Hepatic stellate cell (primary cell): ENCODE measurements around the gene CACNA1D.

Experiments used
- DNase-seq: peaks from one replicate; pipeline ENCODE4 v3.0.0; 2011; ENCODE audit warnings: low spot score

CACNA1D gene

GRCh38 chr3:53822331-53822741 lies 327.9 kb downstream of the CACNA1D start:
- no peak for DNase-seq

- DNase-seq, result no peak
These were observed 328.9 kb downstream of the CACNA1D start for GRCh38 chr3:53823026-53823955.

- DNase-seq, result no peak
These were observed 329.7 kb downstream of the CACNA1D start for GRCh38 chr3:53823956-53824657.

DNA sequence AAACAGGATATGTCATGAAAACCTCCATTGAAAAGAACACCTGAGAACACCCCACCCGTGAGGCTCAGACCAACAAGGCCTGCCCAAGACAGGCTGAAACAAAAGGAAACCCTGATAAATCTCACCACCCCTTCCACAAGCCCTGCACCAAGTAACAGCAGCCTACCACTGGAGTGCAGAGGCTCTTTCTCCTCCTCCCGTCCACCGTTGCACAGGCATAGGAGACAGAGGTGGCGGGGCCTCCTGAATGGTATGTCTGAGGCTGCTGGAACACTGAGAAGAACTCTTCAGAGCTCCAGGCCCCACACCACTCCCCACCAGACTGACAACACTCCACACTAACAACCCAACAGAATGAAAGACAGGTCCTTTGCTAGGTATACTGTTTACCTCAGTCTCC lies 330.4 kb downstream of the CACNA1D start:
- DNase-seq, result no peak

DNA sequence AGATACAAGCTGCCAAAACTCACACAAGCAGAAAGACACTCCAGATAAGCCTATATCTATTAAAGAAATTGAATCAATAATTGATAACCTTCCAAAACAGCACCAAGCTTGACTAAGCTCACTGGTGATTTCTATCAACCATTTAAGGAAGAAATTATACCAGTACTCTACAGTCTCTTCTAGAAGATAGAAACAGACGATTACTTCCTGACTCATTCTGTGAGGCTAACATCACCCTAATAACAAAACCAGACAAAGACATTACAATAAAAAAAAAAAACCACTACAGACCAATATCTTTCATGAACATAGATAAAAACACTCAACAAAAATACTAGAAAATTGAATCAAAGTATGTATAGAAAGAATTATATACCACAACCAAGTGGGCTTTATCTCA lies 331.6 kb downstream of the CACNA1D start:
- no peak for DNase-seq

- DNase-seq, result no peak
These were observed 334.2 kb downstream of the CACNA1D start for GRCh38 chr3:53828581-53828980.

- DNase-seq, result no peak
These were observed 335.2 kb downstream of the CACNA1D start for GRCh38 chr3:53829605-53830004.

DNA sequence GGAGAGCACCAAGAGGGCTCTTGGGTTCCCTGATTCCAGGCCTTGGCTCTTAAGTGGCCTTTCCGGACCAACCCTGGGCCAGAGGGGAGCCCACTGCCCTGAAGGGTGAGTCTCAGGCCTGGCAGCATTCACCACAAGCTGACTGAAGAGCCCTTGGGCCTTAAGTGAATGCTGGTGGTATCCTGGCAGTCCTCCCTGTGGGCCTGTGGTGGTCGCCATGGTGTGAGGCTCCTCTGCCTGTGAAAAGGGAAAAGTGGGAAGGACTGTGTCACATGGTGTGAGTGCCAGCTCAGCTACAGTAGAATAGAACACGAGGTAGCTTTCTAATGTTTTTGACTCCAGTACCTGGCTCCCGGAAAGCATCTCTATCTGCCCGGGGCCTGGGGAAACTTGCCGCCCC lies 336.5 kb downstream of the CACNA1D start:
- DNase-seq, result no peak

- no peak for DNase-seq
These were observed 338.7 kb downstream of the CACNA1D start for GRCh38 chr3:53833053-53833645.

DNA sequence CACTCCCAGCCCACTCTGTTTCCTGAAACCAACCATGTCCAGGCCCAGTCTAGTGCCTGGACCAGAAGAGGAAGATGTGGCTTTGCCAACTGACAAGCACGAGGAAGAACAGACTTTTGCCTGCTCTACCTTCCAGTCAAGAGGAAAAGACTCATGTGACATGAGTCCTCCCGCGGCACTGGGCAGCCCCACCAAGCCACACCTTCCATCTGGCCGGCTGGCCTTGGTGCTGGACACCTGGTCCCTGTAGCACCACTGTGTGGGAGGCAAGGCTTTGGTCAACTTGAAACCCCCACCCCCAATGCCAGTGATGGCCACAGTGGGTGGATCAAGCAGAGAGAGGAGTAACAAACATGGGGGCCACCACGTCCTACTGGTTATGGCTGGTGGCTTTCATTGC lies 339.3 kb downstream of the CACNA1D start:
- no peak for DNase-seq

GRCh38 chr3:53834429-53835095 lies 340.2 kb downstream of the CACNA1D start:
- DNase-seq, result no peak

DNA sequence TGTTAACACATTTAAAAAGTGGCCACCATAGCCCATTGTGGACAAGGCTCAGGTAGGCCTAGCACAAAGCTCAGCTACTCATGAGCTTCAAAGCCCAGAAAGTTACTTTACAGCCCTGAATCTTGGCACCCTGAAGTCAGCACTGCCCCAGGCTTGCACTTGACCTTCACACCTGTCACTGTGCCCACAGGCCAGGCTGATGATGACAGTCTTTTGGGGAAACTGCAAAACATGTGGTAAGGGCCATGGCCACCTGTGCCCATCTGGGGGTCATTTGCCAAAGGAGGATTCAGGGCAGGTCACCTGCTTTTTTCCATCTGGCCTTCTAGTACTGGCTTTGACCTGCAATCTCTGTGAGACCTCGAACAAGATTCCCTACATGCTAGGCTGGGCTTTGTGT lies 340.8 kb downstream of the CACNA1D start:
- no peak for DNase-seq

GRCh38 chr3:53836084-53836872 lies 341.9 kb downstream of the CACNA1D start:
- DNase-seq, result no peak

- no peak for DNase-seq
These were observed 342.9 kb downstream of the CACNA1D start for GRCh38 chr3:53837331-53837730.

DNA sequence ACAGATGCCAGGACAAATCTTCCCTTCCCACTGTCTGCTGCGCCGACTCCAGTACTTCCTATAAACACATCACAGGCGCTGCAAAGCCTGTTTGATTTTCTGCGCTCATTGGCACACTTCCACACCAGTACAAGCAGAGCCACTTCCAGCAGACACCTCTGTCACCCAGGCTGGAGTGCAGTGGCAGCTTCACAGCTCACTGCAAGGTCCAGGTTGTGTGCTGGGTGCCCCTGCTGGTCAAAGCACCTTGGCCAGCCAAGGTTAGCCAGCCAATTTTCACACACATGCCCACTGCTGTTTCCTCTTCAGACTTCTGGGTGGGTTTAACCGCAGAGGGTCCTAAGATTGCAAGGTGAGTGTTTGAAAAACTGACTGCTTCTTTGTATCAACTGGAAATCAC lies 346.9 kb downstream of the CACNA1D start:
- DNase-seq, result no peak

DNA sequence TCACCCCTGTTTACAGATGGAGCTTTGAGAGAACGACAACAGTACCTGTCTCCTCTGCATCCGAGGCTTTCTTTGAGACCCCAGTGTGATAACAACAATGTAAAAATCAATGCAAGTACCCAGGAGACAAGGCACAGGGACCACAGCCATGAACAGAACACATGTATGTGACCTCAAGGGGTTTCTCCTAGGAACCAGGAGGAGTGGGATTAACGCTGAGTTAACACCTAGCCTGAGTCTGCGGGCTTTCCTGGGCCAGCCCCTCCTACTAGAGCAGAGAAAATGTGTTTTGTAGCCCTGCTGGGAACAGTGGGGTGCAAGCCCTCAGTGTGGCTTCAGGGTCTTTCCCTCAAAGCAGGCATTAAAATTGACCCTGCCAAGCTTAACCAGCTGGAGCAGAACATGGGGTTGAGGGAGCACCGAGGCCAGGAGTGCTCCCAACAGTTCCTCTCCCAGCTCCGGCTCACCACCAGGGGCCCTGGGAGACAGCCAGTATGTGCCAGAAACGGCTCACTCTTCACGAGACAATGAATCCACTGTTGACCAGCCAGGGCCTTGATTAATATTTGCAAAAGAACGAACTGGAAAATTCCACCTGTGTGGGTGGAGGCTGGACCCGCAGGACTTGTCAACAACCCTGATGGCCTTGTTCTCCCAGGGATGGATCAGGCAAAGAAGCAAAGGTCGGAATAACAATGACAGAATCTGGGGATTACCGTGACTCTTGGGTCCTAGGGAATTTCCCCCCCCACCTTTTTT lies 348.2 kb downstream of the CACNA1D start:
- DNase-seq, result no peak

DNA sequence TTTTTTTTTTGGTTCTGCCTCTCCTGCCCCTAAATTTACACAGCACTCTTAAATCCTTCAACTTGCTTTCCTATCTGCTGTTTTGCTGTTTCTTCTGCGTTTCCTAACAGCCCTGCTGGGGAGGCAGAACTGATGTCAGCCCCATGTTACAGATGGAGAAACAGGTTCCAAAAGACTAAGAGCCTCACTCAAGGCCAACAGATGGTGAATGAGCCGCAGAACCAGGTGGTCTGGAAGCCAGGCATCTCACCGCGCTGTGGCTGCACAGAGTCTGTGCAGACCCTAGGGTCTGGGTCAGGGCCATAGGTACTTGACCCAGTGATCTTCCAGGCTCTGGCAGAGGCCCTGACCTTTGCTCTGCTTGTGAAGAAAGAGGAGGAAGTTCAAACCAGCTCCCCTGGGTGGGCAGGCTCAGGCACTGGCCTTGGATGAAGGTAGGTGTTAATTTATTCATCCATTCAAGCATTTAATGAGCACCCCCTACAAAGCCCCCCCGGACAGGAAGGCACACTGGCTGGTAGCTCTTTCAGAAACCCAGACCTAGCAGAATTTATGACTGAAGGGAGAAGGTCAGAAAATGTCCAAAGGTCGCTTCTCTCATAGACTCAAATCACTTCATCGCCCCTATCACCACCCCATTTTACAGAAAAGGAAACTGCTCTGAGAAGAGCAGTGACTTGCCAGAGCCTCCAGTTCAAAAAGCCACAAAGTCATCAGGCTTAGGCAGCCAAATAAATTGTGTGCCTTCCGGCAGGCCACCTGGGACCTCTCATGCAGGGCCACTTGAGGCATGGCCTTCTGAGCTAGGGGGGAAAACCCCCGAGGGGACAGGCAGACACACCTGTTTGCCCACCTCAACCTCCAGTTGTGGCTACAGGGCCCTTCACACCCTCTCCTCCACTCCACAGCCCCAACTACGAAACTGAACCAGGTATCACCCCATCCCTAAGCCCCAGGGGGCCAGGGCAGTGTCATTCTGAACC lies 349.1 kb downstream of the CACNA1D start:
- no peak for DNase-seq

- DNase-seq, result no peak
These were observed 350.1 kb downstream of the CACNA1D start for GRCh38 chr3:53844262-53845102.
